ENCODE measurements around the gene FAM219B.

- no peak for TF ChIP-seq POLR2A (IDR thresholded peaks at IDR 0.05; ENCODE audit: low read depth, low read length)
- TF ChIP-seq CTCF (conservative IDR thresholded peaks at IDR 0.05; ENCODE audit: low read depth, low read length): no peak
- no peak for TF ChIP-seq FOS (IDR thresholded peaks at IDR 0.05; ENCODE audit: low read depth, low read length)
- no peak for TF ChIP-seq MAFK (IDR thresholded peaks at IDR 0.05; ENCODE audit: low read depth, low read length)
- no peak for TF ChIP-seq MAZ (IDR thresholded peaks at IDR 0.05; ENCODE audit: borderline replicate concordance, low read depth, low read length)
These were observed 42.4 kb downstream of the FAM219B start for GRCh38 chr15:74864296-74864695.
